ENCODE measurements around the gene MARK4.
"Not testable (repeated sequence)": the region's sequence is repeated elsewhere in the genome, so short reads cannot be mapped to it uniquely, and the experiment has no call there.

The MARK4 gene

GRCh38 chr19:45244133-45244794 is 6.8 kb upstream of the MARK4 start:
- DNase-seq, result no peak

GRCh38 chr19:45245334-45245787 is 5.7 kb upstream of the MARK4 start, which contains the start of gene EXOC3L2:
Gene EXOC3L2 (minus strand): TSS chr19:45245407. CDS start chr19:45239045, 6,362 bp downstream.
- DNase-seq, result no peak

- no peak for DNase-seq
Observed at GRCh38 chr19:45245826-45246225, 5.2 kb upstream of the MARK4 start.

- DNase-seq, result no peak
Observed at GRCh38 chr19:45247136-45247535, 3.9 kb upstream of the MARK4 start.

GRCh38 chr19:45249261-45250033 is 1.6 kb upstream of the MARK4 start:
- no peak for DNase-seq

GRCh38 chr19:45250216-45250831 is 747 bp upstream of the MARK4 start:
- DNase-seq, result no peak

GRCh38 chr19:45251452-45252354 is 632 bp downstream of the MARK4 start:
- no peak for DNase-seq

GRCh38 chr19:45253396-45254027 is 2.4 kb downstream of the MARK4 start:
- no peak for DNase-seq

GRCh38 chr19:45254044-45254531 is 3.0 kb downstream of the MARK4 start:
- DNase-seq, result no peak

GRCh38 chr19:45255611-45256157 is 4.6 kb downstream of the MARK4 start:
- DNase-seq, result no peak

- DNase-seq, result no peak
Observed at GRCh38 chr19:45256836-45257235, 5.8 kb downstream of the MARK4 start.

- DNase-seq, result no peak
Observed at GRCh38 chr19:45258862-45259261, 7.8 kb downstream of the MARK4 start.

- DNase-seq, result no peak
Observed at GRCh38 chr19:45262570-45262969, 11.5 kb downstream of the MARK4 start.

- no peak for DNase-seq
Observed at GRCh38 chr19:45263013-45263412, 11.9 kb downstream of the MARK4 start.

- DNase-seq, result no peak
Observed at GRCh38 chr19:45264781-45265317, 13.8 kb downstream of the MARK4 start.

- DNase-seq, result no peak
Observed at GRCh38 chr19:45265375-45265774, 14.3 kb downstream of the MARK4 start.

- no peak for DNase-seq
Observed at GRCh38 chr19:45267296-45267695, 16.2 kb downstream of the MARK4 start.

GRCh38 chr19:45269939-45270338 is 18.9 kb downstream of the MARK4 start:
- not testable (repeated sequence) for DNase-seq

- no peak for DNase-seq
Observed at GRCh38 chr19:45271098-45271734, 20.1 kb downstream of the MARK4 start.

GRCh38 chr19:45271735-45272108 is 20.7 kb downstream of the MARK4 start:
- no peak for DNase-seq

- no peak for DNase-seq
Observed at GRCh38 chr19:45273521-45273855, 22.4 kb downstream of the MARK4 start.
